HG02981 (cell line): ENCODE results near the gene NRXN3.

Source experiments
- ATAC-seq: cut with Tn5 transposase; IDR thresholded peaks from one replicate; pipeline ENCODE4 v1.9.1; 2021; ENCODE audit warnings: mild to moderate bottlenecking, moderate library complexity; ENCODE audit not compliant: unreplicated experiment

NRXN3 gene

DNA sequence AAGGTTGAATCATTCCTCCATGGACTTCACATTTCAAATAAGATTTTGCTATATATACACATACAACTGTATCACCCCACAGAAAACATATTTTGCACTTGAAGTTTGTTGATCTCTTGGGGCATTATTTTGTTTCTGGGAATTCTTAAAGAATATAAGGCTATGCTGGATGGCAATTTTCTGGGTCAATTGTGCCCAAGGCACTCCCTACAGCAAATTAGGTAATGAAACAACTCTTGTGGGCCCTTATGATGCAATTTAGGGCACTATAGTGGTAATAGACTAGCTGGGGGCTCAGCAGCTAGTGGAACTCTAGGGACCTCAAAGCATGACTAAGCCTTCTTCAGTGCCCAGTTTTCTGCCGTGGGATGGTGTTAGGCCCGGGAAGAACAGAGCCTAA lies 444.4 kb downstream of the NRXN3 start:
- no peak for ATAC-seq

- no peak for ATAC-seq
Measured at GRCh38 chr14:78617735-78618134, 447.6 kb downstream of the NRXN3 start.

GRCh38 chr14:78618368-78618767 lies 448.2 kb downstream of the NRXN3 start:
- no peak for ATAC-seq

GRCh38 chr14:78627114-78627513 lies 456.9 kb downstream of the NRXN3 start:
- ATAC-seq = no peak

- ATAC-seq = no peak
Measured at GRCh38 chr14:78631551-78631950, 461.4 kb downstream of the NRXN3 start.

- ATAC-seq = no peak
Measured at GRCh38 chr14:78633752-78634151, 463.6 kb downstream of the NRXN3 start.

- ATAC-seq = no peak
Measured at GRCh38 chr14:78637489-78637888, 467.3 kb downstream of the NRXN3 start.

DNA sequence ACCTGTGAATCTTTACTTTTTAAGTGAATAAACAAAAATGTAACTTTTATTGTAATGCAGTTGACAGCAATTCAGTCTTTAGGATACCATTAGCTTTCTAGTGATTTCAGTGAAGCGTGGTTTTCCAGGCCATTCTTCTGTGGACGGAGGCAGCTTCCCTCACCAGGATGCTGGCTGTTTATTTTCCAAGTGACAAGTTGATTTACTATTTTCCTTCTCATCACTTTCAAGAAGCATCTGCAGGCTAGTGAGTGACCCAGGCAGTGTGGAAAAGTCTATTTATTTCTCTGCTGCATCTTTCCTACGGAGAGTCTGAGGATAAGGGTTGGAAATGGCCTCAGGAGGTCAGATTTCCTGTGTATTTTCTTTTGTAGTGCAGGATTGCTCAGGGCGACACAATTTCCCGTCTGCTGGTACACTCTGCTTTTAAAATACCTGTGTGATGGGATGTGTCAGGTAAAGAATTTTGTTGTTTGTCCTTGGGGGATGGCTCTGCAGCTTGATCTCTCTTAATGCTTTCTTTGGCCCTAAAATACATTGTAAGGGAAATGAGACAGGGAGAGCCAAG lies 467.8 kb downstream of the NRXN3 start:
- no peak for ATAC-seq

GRCh38 chr14:78638926-78639325 lies 468.8 kb downstream of the NRXN3 start:
- no peak for ATAC-seq

DNA sequence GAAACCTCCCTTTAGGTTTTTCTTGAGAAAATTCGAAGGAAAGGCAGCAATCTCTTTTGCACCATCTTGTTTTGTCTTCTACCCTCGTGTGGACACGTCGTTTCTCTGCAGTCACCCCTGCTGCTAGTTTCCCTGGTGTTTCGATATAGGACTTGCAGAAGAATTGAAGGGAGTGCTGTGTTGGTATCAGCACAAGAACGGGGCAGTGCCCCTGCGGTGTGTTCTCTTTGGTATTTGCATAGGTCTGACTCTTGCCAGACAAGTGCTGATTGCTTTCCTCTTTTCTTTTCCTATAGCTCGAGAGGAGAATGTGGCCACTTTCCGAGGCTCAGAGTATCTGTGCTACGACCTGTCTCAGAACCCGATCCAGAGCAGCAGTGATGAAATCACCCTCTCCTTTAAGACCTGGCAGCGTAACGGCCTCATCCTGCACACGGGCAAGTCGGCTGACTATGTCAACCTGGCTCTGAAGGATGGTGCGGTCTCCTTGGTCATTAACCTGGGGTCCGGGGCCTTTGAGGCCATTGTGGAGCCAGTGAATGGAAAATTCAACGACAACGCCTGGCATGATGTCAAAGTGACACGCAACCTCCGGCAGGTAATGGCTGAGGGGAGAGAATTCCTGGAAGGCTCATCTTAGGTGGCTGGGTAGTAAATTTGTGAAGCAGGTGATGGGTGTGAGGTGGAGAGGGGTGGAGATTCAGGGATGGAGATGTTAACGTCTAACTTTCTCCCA lies 474.8 kb downstream of the NRXN3 start:
- no peak for ATAC-seq

GRCh38 chr14:78652727-78653126 lies 482.6 kb downstream of the NRXN3 start:
- no peak for ATAC-seq

- ATAC-seq = no peak
Measured at GRCh38 chr14:78653173-78653572, 483.0 kb downstream of the NRXN3 start.

DNA sequence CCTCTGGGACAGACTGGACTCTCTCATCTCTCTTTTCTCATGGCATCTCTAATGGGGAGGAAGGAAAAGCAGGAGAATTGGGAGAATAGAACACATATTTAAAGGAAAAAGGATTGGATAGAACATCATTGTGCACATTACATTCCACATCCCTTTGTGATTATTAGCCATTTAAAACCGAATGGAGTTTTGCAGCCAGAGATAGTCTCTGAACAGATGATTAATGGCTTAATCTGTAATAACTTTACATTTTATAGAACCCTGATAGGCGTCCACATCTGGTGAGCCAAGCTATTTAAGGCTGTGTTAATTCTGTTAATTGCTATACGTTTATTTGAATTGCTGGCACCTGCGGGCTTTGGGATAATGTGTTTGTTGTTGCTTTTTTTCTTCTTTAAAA lies 487.3 kb downstream of the NRXN3 start:
- no peak for ATAC-seq

DNA sequence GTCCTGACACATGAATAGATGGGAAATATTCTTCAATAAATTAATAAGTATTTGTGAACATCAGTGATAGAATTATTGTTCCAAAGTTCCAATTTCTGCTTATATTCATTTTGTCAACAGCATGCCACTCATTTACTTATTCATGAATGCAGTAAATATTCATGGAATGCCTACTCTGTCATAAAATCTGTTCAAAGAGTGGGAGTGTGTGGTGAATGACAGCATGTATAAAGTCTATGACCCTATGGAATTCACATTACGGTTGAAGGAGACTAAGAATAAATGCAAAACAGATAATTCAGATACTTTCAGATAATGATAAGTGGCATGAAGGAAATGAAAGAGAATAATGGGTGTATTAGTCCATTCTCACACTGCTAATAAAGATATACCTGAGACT lies 494.7 kb downstream of the NRXN3 start:
- ATAC-seq = no peak

DNA sequence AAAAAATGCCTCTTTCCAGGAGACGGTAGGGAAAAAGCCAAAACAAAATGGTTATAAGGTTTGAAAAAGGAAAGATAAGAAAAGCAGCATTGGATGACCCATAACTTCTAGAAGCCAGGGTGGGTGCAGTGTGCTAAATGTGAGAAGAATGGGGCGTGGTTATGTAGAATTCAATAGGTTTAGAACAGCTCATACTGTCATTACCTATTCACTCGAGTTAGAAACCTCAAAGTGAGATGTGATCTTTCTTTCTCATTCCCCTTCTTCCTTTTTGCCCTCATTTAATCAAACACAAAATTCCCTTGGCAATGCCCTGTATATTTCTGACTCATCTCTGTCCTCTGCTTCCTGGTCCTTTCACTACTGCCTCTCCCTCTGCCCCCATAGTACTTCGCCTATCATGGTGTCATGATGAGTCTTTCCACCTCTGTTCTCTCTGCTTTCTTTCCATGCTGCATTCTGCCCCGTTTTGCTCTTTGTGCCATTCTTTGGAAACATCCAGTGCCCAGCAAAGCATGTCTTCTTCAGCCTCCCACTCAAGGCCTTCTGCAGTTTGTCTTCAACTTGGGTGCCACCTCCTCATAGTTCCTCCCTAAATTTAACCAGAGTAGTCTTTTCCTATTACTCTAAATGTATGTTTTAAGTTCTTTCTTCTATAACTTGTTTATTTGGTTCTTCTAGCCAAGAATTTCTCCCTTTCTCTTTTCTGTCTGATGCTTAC lies 496.3 kb downstream of the NRXN3 start:
- no peak for ATAC-seq

DNA sequence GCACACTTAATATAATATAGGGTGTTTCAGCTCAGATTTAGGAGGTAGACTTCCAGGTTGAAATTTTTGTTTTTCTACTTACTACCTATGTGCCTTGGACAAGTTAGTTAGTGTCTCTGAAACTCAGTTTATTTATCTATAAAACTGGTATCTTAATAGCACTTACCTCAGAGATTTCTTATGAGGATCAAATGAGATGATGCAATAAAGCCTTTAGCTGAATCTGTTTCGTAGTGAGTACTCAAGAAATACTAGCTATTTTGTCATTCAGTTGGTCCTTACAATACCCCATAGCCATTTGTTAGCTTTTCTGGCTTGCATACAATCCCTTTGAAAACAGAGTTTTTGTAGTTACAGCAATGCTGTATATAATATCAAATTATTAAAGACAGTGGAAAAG lies 497.0 kb downstream of the NRXN3 start:
- no peak for ATAC-seq

GRCh38 chr14:78673845-78674244 lies 503.7 kb downstream of the NRXN3 start:
- ATAC-seq = no peak

- ATAC-seq = no peak
Measured at GRCh38 chr14:78674820-78675219, 504.6 kb downstream of the NRXN3 start.

- ATAC-seq = no peak
Measured at GRCh38 chr14:78683206-78683605, 513.0 kb downstream of the NRXN3 start.

DNA sequence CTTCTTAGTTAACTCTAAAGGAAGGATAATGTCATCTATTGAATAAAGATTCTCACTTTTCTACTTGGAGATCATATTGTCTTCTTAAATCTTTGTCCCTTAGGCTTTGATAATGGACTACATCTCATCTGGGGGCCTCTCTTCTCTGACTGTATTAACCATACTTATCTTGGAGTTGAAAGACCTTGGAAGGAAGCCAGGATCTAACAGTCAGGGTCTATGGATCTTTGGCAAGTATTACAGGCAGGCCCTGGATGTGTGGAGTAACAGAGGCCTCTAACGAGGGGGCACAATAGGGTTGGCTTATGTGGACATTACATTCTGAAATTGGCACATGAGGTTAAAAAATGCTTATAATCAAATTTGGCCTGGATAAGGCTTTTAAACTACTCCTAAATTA lies 513.8 kb downstream of the NRXN3 start:
- no peak for ATAC-seq

GRCh38 chr14:78688503-78688902 lies 518.3 kb downstream of the NRXN3 start:
- no peak for ATAC-seq

DNA sequence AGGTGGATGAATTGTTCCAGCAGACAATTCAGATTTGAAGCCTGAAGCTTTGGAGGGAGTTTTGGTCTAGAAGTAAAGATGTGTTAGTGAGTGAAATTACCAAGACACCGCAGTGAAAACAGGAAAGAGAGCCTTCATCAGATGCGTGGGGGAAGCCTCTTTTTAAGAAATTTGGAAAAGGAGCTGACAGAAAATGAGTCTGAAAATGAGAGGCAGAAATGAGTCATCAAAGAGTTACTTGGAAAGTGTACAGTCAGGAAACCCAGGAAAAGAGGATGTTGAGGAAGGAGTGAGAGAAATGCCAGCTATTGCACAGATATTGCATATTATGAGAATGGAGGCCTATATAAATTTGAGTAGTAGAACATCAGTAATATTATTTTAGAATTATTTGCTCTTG lies 520.7 kb downstream of the NRXN3 start:
- no peak for ATAC-seq
